HepG2 (cell line): Measurements from ENCODE around the gene VPS18. TPM values are rescaled to one million over a fixed set of nuclear protein-coding genes. Genes with fewer than 3 reads are reported as not detected.

Source experiments
- CHD4 ChIP-seq: fragments of 200-600 bp; sonication (generic); IDR thresholded peaks from 2 replicates; pipeline ENCODE4 v1.7.0; 2017; ENCODE audit warnings: mild to moderate bottlenecking, low read length, borderline replicate concordance
- HDAC6 ChIP-seq: fragments of 200-600 bp; sonication (generic); IDR thresholded peaks from 2 replicates; pipeline ENCODE4 v1.7.0; 2017; ENCODE audit warnings: mild to moderate bottlenecking, antibody characterized with exemption, low read length, low read depth
- KAT8 ChIP-seq: IDR thresholded peaks from 2 replicates; pipeline ENCODE4 v1.6.1; 2016; ENCODE audit warnings: missing genetic modification reagents, missing compliant biosample characterization
- NFE2L2 ChIP-seq: fragments of 150-350 bp; IDR thresholded peaks from 2 replicates; pipeline ENCODE4 v1.6.1; 2014; ENCODE audit warnings: low read length
- NFKB2 ChIP-seq: sonication (generic); formaldehyde crosslinking; IDR thresholded peaks from 2 replicates; pipeline ENCODE4 v1.4.0; 2020; ENCODE audit warnings: missing genetic modification reagents, borderline replicate concordance
- NFYB ChIP-seq: sonication (generic); formaldehyde crosslinking; IDR thresholded peaks from 2 replicates; pipeline ENCODE4 v1.4.0; 2020; ENCODE audit warnings: missing genetic modification reagents
- PRPF4 ChIP-seq: fragments of 200-400 bp; formaldehyde crosslinking; IDR thresholded peaks from 2 replicates; pipeline ENCODE4 v1.6.1; 2016; ENCODE audit warnings: low read length, low read depth; ENCODE audit not compliant: poor library complexity, severe bottlenecking
- THYN1 ChIP-seq: sonication (generic); formaldehyde crosslinking; IDR thresholded peaks from 2 replicates; pipeline ENCODE4 v1.8.1; 2023; ENCODE audit warnings: low read depth, mild to moderate bottlenecking, moderate library complexity, missing genetic modification reagents, borderline replicate concordance
- YEATS2 ChIP-seq: sonication (generic); formaldehyde crosslinking; IDR thresholded peaks from 2 replicates; pipeline ENCODE4 v1.4.0; 2020; ENCODE audit warnings: missing genetic modification reagents, borderline replicate concordance
- ZNF205 ChIP-seq: IDR thresholded peaks from 2 replicates; pipeline ENCODE4 v1.6.1; 2018; ENCODE audit warnings: missing biosample characterization, missing genetic modification reagents
- ZNF256 ChIP-seq: sonication (generic); formaldehyde crosslinking; conservative IDR thresholded peaks from 2 replicates; pipeline ENCODE4 v1.4.0; 2020; ENCODE audit warnings: missing genetic modification reagents
- ZNF382 ChIP-seq: sonication (generic); formaldehyde crosslinking; IDR thresholded peaks from 2 replicates; pipeline ENCODE4 v1.5.0; 2020; ENCODE audit warnings: missing genetic modification reagents, mild to moderate bottlenecking, borderline replicate concordance
- ZNF468 ChIP-seq: sonication (generic); formaldehyde crosslinking; IDR thresholded peaks from 2 replicates; pipeline ENCODE4 v1.8.0; 2022; ENCODE audit warnings: mild to moderate bottlenecking, moderate library complexity, missing genetic modification reagents
- ZNF556 ChIP-seq: sonication (generic); formaldehyde crosslinking; IDR thresholded peaks from 2 replicates; pipeline ENCODE4 v1.4.0; 2020; ENCODE audit warnings: mild to moderate bottlenecking, missing genetic modification reagents, borderline replicate concordance
- ZNF776 ChIP-seq: sonication (generic); formaldehyde crosslinking; IDR thresholded peaks from 2 replicates; pipeline ENCODE4 v1.4.0; 2020; ENCODE audit warnings: mild to moderate bottlenecking, missing genetic modification reagents
- ZSCAN25 ChIP-seq: sonication (generic); formaldehyde crosslinking; IDR thresholded peaks from 2 replicates; pipeline ENCODE4 v1.8.0; 2022; ENCODE audit warnings: mild to moderate bottlenecking, missing genetic modification reagents
- ZSCAN31 ChIP-seq: sonication (generic); formaldehyde crosslinking; IDR thresholded peaks from 2 replicates; pipeline ENCODE4 v1.5.0; 2020; ENCODE audit warnings: low read depth, mild to moderate bottlenecking, missing genetic modification reagents
- polyA plus RNA-seq, 8 experiments: library from polyadenylated mRNA; depleted of rRNA in 3 of 8; stranded (reverse) in 7 of 8; unstranded in 1 of 8; fragments of >200 nt; fragmentation: Illumina TruSeq in 4 of 8; extraction: Trizol in 4 of 8; gene quantifications; 2 replicates each; pipeline versions ENCODE4 v1.2.1 to v1.2.3, GENCODE V29; 2011 to 2016; ENCODE audit warnings: low read depth in 4 of 8, missing spikeins in 1 of 8, mixed read lengths in 1 of 8; ENCODE audit not compliant: insufficient read depth in 1 of 8
- total RNA-seq, 5 experiments: library from RNA; depleted of rRNA; stranded (reverse); fragments of >200 nt; fragmentation: Illumina TruSeq; extraction: Trizol; gene quantifications; 2 replicates each; pipeline ENCODE4 v1.2.3, GENCODE V29; 2016; ENCODE audit warnings: low read depth in 1 of 5
- TF ChIP-seq, protein P1 (sequence below): IDR thresholded peaks from 2 replicates; pipeline ENCODE4 v1.6.1; 2016; ENCODE audit warnings: control low read depth
- TF ChIP-seq, protein P2 (sequence below): sonication (generic); formaldehyde crosslinking; IDR thresholded peaks from 2 replicates; pipeline ENCODE4 v1.8.0; 2023; ENCODE audit warnings: mild to moderate bottlenecking, missing genetic modification reagents
- TF ChIP-seq, protein P3 (sequence below): sonication (generic); formaldehyde crosslinking; IDR thresholded peaks from 2 replicates; pipeline ENCODE4 v1.5.1; 2020; ENCODE audit warnings: mild to moderate bottlenecking, missing genetic modification reagents, borderline replicate concordance

The VPS18 gene
- total and polyA plus RNA-seq, 2 of the 13 experiments (the other 11 are each of a cell fraction or from before 2014, with no cell fraction given): 5.8 to 17.0 TPM

DNA sequence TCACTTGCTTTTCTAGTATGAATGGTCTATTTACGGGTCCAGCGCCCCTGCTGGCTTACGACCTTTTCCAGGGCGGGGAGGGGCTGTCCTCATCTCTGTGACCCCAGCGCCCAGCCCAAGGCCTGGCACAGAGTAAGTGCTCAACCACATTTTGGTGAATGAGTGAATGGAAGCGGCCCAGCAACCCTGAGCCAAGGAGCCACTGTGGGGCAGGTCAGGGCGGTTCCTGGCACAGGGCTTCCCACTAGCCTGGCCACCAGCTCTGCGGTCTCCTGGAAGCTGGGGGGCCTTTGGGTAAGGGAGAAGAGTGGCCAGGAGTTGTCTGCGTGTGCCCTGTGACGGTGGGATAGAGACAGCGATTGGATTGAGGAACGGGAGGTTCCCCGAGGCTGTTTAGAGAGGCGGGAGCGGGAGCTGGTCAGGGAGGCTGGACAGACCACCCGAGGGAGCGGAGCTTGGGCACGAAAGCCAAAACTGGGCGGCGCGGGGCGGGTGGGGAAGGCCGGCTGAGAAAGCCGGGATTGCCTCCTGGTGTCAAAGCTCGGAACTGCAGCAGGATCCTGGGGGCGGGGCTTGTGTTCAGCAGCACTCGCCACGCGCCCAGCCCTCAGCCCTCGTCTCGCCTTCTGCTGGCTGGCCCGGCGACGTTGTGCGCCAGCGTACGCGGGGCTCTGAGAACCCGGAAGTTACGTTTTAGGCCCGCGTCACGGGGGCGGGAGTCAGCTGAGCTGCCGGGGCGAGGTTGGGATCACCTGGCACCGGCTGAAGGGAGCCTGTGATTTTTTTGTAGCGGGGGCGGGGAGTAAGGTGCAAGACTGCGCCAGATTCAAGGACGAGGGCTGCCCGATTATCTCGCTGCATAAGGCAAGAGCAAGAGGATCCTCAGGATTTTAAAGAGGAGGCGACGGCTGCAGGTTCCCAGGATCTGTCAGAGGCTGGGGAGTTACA, at the start of gene VPS18 (continued):
- no peak for TF ChIP-seq HDAC6
- TF ChIP-seq ZSCAN31 (CRISPR knock-in tag): peak; percentile 71
- TF ChIP-seq KAT8 (CRISPR knock-in tag): peak; percentile 89
- no peak for TF ChIP-seq ZNF256 (CRISPR knock-in tag)
- no peak for TF ChIP-seq ZNF776 (CRISPR knock-in tag)
- TF ChIP-seq NFYB (CRISPR knock-in tag): peak; percentile 44; the same call in 1 of the 2 replicates
- no peak for TF ChIP-seq CHD4
- TF ChIP-seq ZNF556: 0 out of 2 replicates have a peak, but pooled peaks have one; percentile 20
- no peak for TF ChIP-seq PRPF4
- TF ChIP-seq THYN1: no peak
- no peak for TF ChIP-seq NFE2L2
- TF ChIP-seq, protein P1, sequence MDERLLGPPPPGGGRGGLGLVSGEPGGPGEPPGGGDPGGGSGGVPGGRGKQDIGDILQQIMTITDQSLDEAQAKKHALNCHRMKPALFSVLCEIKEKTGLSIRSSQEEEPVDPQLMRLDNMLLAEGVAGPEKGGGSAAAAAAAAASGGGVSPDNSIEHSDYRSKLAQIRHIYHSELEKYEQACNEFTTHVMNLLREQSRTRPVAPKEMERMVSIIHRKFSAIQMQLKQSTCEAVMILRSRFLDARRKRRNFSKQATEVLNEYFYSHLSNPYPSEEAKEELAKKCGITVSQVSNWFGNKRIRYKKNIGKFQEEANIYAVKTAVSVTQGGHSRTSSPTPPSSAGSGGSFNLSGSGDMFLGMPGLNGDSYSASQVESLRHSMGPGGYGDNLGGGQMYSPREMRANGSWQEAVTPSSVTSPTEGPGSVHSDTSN (CRISPR knock-in tag): no peak
- TF ChIP-seq NFKB2 (CRISPR knock-in tag): peak; percentile 25; the same call in 1 of the 2 replicates
- TF ChIP-seq, protein P2, sequence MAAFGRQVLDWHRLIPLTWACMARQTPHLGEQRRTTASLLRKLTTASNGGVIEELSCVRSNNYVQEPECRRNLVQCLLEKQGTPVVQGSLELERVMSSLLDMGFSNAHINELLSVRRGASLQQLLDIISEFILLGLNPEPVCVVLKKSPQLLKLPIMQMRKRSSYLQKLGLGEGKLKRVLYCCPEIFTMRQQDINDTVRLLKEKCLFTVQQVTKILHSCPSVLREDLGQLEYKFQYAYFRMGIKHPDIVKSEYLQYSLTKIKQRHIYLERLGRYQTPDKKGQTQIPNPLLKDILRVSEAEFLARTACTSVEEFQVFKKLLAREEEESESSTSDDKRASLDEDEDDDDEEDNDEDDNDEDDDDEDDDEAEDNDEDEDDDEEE (CRISPR knock-in tag): no peak
- TF ChIP-seq YEATS2 (CRISPR knock-in tag): peak; percentile 71; the same call in 1 of the 2 replicates
- TF ChIP-seq, protein P3, sequence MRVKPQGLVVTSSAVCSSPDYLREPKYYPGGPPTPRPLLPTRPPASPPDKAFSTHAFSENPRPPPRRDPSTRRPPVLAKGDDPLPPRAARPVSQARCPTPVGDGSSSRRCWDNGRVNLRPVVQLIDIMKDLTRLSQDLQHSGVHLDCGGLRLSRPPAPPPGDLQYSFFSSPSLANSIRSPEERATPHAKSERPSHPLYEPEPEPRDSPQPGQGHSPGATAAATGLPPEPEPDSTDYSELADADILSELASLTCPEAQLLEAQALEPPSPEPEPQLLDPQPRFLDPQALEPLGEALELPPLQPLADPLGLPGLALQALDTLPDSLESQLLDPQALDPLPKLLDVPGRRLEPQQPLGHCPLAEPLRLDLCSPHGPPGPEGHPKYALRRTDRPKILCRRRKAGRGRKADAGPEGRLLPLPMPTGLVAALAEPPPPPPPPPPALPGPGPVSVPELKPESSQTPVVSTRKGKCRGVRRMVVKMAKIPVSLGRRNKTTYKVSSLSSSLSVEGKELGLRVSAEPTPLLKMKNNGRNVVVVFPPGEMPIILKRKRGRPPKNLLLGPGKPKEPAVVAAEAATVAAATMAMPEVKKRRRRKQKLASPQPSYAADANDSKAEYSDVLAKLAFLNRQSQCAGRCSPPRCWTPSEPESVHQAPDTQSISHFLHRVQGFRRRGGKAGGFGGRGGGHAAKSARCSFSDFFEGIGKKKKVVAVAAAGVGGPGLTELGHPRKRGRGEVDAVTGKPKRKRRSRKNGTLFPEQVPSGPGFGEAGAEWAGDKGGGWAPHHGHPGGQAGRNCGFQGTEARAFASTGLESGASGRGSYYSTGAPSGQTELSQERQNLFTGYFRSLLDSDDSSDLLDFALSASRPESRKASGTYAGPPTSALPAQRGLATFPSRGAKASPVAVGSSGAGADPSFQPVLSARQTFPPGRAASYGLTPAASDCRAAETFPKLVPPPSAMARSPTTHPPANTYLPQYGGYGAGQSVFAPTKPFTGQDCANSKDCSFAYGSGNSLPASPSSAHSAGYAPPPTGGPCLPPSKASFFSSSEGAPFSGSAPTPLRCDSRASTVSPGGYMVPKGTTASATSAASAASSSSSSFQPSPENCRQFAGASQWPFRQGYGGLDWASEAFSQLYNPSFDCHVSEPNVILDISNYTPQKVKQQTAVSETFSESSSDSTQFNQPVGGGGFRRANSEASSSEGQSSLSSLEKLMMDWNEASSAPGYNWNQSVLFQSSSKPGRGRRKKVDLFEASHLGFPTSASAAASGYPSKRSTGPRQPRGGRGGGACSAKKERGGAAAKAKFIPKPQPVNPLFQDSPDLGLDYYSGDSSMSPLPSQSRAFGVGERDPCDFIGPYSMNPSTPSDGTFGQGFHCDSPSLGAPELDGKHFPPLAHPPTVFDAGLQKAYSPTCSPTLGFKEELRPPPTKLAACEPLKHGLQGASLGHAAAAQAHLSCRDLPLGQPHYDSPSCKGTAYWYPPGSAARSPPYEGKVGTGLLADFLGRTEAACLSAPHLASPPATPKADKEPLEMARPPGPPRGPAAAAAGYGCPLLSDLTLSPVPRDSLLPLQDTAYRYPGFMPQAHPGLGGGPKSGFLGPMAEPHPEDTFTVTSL (CRISPR knock-in tag): no peak
- peak; percentile 46; the same call in 1 of the 2 replicates for TF ChIP-seq ZSCAN25 (CRISPR knock-in tag)
- peak; percentile 88; the same call in 1 of the 2 replicates for TF ChIP-seq ZNF468 (CRISPR knock-in tag)
- TF ChIP-seq ZNF205 (CRISPR knock-in tag): no peak
- TF ChIP-seq ZNF382 (CRISPR knock-in tag): no peak
